DND-41 (cell line): ENCODE measurements around the gene CCND1.

ENCODE experiments used
- EZH2 ChIP-seq: IDR thresholded peaks from 3 replicates; pipeline ENCODE4 v1.6.1; 2012; ENCODE audit warnings: borderline replicate concordance, low read depth, mild to moderate bottlenecking, moderate library complexity, low read length, inconsistent platforms; ENCODE audit not compliant: severe bottlenecking
- TF ChIP-seq, protein P1 (sequence below): IDR thresholded peaks from 2 replicates; pipeline ENCODE4 v1.5.1; 2012; ENCODE audit warnings: borderline replicate concordance, low read length, moderate library complexity, mild to moderate bottlenecking; ENCODE audit not compliant: poor library complexity, severe bottlenecking; ENCODE audit errors: extremely low read depth

DNA sequence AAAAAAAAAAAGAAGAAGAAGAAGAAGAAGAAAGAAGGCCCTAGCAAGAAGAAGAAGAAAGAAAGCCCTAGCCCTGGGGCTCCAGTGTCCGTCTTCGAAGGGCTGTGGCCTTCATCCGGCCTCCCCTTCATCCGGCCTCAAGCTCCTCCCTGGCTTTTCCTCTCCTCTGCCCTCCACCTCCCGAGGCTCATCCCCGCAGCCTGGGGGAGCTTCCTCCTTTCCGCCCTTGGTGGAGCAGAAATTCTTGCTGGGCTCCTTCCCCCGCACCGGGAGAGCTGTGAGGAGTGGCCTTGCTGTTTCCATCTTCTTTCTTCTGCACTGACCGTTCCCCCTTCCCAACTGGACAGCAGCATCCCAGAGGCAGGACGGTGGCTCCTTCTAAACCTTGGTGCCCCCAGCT lies 43.7 kb downstream of the CCND1 start:
- TF ChIP-seq, protein P1, sequence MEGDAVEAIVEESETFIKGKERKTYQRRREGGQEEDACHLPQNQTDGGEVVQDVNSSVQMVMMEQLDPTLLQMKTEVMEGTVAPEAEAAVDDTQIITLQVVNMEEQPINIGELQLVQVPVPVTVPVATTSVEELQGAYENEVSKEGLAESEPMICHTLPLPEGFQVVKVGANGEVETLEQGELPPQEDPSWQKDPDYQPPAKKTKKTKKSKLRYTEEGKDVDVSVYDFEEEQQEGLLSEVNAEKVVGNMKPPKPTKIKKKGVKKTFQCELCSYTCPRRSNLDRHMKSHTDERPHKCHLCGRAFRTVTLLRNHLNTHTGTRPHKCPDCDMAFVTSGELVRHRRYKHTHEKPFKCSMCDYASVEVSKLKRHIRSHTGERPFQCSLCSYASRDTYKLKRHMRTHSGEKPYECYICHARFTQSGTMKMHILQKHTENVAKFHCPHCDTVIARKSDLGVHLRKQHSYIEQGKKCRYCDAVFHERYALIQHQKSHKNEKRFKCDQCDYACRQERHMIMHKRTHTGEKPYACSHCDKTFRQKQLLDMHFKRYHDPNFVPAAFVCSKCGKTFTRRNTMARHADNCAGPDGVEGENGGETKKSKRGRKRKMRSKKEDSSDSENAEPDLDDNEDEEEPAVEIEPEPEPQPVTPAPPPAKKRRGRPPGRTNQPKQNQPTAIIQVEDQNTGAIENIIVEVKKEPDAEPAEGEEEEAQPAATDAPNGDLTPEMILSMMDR = no peak
- no peak for TF ChIP-seq EZH2
